GM21576 (cell line): ENCODE data around the gene EPN2.

Experiments
- ATAC-seq: cut with Tn5 transposase; IDR thresholded peaks from one replicate; pipeline ENCODE4 v1.9.1; 2021; ENCODE audit warnings: mild to moderate bottlenecking, moderate library complexity; ENCODE audit not compliant: unreplicated experiment

EPN2 gene

GRCh38 chr17:19327031-19327783 lies 90.0 kb downstream of the EPN2 start:
- ATAC-seq, result no peak

- no peak for ATAC-seq
Measured at GRCh38 chr17:19328441-19329061, 91.4 kb downstream of the EPN2 start.

DNA sequence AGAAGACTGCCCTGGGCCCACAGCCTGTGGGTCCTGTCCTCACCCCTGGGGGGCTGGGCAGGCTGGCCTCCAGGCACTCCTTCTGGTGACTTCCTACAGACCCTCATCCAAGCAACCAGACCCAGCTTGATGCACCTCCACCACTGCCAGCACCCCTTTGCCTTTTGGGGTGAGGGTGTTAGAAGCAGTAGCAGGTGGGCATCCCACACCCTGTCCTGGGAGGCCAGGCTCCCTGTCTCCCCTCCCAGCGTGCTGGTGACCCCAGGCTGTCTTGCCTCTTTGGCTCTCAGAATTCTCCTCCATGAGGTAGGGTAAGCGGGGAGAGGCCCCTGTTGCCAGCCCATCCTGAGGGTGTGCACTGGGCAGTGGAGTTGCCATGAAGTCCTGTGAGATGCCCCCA lies 92.0 kb downstream of the EPN2 start:
- ATAC-seq, result no peak

- no peak for ATAC-seq
Measured at GRCh38 chr17:19329839-19330238, 92.7 kb downstream of the EPN2 start.

DNA sequence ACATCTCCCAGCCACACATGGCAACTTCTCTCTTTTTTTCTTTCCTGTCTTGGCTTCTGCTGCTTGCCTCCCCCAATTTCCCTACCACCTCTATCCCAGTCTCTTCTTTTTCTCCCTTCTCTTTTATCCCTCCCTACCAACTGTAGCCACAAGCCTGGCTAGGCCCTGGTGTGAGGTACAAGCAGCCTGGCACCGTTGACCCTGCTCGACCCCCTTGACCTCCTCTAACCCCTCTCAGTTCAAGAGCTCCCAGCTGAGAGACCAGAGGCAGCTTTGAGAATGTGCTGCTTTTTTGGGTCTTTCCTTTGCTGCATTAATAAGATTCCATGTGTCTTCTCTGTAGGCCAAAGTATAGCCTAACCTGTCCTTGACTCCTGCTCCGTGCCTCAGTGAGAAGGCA lies 93.1 kb downstream of the EPN2 start:
- no peak for ATAC-seq

GRCh38 chr17:19331134-19331533 lies 94.0 kb downstream of the EPN2 start:
- ATAC-seq, result no peak

- no peak for ATAC-seq
Measured at GRCh38 chr17:19331543-19332245, 94.5 kb downstream of the EPN2 start.

GRCh38 chr17:19332371-19333131 lies 95.4 kb downstream of the EPN2 start:
- ATAC-seq, result no peak

DNA sequence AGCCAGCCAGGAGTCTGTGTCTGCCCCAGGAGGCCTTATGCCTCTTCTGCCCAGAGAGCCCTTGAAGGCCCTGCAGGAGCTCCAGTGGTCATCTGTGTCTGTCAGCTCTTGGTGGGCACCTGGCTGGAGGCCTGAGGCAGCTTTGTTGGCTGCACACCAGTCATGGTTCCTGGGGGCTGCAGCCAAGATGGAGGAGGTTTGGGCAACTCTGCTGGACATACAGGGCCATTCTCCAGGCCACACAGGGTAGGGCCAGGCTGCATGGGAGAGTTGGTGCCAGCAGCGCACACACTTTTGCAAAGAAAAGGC lies 95.9 kb downstream of the EPN2 start:
- ATAC-seq, result no peak

GRCh38 chr17:19333736-19334290 lies 96.6 kb downstream of the EPN2 start:
- no peak for ATAC-seq

DNA sequence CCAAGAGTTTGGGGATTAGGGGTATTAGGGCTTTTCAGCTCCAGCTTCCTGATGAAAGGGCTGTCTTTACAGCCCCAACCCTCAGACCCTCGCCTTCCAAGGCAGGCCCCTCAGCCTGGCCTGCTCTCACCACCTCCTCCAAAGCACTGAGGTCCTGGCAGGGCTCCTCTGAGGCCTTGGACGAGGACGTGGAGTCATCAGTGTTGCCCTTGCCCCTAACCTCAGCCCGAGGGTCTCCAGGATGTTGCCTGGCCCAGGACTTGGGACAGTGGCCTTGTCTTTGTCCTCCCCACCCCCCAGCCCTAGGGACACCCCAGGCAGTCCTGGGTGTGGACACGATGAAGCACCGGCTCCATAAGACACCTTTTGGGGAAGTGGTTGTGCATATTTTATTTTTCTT lies 97.2 kb downstream of the EPN2 start:
- no peak for ATAC-seq

DNA sequence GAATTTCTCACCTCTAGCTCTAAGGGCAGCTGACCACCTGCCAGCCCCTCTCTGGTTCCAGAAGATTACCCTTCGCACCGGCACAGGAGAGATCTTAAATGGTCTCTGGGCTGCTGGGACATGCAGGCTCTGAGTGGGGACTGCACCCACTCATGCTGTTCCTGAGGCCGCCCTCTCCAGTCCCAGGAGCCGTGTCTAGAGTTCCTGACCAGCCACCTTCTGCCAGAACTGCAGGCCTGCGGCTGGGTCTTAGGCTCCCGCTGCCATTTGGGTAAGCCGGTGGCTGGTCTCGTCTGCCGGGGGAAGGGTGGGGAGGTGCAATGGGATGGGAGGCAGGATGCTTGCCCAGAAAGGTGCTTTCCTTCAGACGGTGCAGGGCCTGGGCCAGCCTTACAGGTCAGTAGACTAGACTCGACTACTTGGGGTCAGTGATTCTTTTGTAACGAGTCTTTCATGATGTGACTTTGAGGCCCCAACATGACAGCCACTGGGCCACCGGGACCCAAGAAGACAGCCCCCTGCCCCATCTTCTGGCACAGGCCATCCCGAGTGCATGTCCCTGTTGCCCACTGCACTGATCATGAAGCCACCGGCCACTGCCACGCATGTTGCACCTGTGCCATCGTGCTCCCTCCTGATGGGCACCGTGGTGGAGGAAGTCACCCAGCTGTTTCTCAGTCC lies 98.9 kb downstream of the EPN2 start:
- no peak for ATAC-seq

GRCh38 chr17:19336938-19337711 lies 100.0 kb downstream of the EPN2 start:
- no peak for ATAC-seq

DNA sequence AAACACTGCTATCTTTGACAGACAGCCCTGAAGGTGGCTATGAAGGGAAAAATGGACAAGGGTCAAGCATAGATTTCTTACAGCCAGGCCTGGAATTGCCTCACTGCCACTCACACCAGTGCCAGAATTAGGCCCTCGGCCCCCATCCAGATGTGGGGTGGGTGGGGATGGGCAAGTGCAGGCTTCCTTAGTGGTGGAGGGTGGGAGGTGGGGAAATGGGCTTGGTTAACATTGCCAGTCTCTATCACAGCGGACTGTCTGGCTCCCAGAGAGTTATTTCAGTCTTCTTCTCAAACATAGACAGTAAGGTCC lies 100.5 kb downstream of the EPN2 start:
- no peak for ATAC-seq

DNA sequence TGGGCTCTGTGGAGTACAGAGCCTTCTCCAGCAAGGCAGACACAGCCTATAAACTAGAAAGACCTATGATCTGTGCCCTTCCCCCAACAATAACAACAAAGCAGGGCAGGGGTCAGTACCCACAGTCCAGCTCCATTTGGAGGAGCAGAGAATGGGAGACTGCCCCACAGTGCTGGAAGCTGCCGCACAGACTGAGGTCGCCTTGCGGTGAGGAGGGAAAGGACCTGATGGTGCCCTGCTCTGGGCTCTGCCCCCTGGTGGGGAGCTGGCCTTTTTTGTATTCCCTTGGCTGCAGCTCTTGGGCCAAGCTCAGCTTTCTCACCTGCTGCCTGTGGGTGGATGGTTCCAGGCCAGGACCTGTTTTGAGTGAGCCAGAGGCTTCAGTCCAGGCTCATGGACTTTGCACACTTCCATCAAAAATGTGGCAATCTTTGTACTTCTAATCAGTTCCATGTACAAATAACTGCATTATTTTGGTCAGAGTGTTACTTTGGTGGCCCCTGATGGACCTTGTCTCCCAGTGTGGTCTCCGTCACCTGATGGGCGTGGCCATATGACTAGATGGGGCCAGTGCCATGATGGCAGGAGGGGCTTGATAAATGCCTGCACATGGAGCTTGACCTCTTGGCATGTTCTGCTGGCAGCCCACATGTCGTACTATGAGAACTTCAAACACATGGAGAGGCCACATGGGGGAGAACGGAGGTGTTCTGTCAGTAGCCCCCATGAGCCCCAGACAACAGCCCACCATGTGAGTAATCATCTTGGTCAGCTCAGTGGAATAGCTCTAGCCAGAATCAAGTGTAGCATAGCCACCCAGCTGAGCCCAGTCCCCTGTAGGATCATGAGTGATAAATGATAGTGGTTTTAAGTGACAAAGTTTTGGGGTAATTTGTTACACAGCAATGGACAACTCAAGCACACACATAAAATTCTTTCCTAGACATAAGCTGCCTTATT lies 101.1 kb downstream of the EPN2 start:
- ATAC-seq, result no peak

DNA sequence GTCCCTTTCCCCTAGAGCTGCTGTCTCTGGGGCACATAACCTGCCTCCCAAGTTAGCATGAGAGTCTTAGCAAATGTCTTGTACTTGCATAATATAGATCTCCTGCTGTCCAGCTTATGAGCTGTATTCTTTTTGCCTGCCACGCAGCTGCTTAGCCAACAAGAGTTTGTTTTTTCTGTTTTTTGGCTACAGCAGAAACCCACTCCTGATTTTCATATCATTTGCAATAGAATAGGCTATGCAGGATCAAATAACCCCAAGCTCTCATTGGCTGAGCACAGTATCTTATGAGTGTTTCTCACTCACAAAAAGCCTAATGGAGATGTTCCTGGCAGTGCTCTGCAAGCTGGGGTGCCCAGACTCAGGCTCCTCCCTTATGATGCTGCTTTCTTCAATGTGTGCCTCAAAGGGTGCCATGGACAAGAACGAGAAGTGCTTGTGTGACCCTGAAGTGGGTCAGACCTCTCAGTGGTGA lies 102.2 kb downstream of the EPN2 start:
- no peak for ATAC-seq

GRCh38 chr17:19341211-19341631 lies 104.1 kb downstream of the EPN2 start:
- ATAC-seq, result no peak

- no peak for ATAC-seq
Measured at GRCh38 chr17:19341641-19342610, 104.8 kb downstream of the EPN2 start.
